Mucosa of descending colon (tissue), 3 donors: Measurements from ENCODE around the gene CARD10. TPM values are rescaled to one million over a fixed set of nuclear protein-coding genes. Genes with fewer than 3 reads are reported as not detected.
A peak's percentile ranks its signal among the peaks of the same experiment; 100 is the strongest.

Source experiments
- ATAC-seq: fragments of 200-7000 bp; cut with Tn5 transposase; one replicate; pipeline ENCODE4 v1.9.1; 2020; ENCODE audit warnings: mild to moderate bottlenecking, moderate library complexity
- DNase-seq, 3 donors: peaks; one replicate each; pipeline ENCODE4 v3.0.0-alpha.2; 2020
- H3K36me3 ChIP-seq: fragments of 200-600 bp; one replicate; pipeline ENCODE4 v1.8.0; 2021; ENCODE audit warnings: low read depth, mild to moderate bottlenecking
- H3K4me1 ChIP-seq: fragments of 200-600 bp; one replicate; pipeline ENCODE4 v1.8.0; 2021; ENCODE audit warnings: low read depth, mild to moderate bottlenecking
- H3K4me3 ChIP-seq: fragments of 200-600 bp; one replicate; pipeline ENCODE4 v1.8.0; 2021; ENCODE audit warnings: mild to moderate bottlenecking
- H3K9me3 ChIP-seq: fragments of 200-600 bp; one replicate; pipeline ENCODE4 v1.8.0; 2021; ENCODE audit warnings: mild to moderate bottlenecking
- intact Hi-C, 2 donors: fragments of 100-400 bp; cut with DNase I in 1 of 2; cut with micrococcal nuclease in 1 of 2; formaldehyde crosslinking; loops; one replicate each; pipeline versions ENCODE4 v1.11.0 to v1.11.1; 2022; cut with DNase I, micrococcal nuclease
- total RNA-seq, 3 donors: library from RNA; stranded (reverse); fragmentation: NEBNext Ultra II Directional in 2 of 3; extraction: Animal tissue kit (Norgen Biotek cat#: 25700) in 2 of 3; gene quantifications; one replicate each; pipeline versions ENCODE4 v1.2.1 to v1.2.4, GENCODE V29; 2021 to 2023
- TF ChIP-seq, protein P1 (sequence below): fragments of 200-600 bp; IDR thresholded peaks from one replicate; pipeline ENCODE4 v1.8.0; 2022; ENCODE audit warnings: antibody characterized with exemption, mild to moderate bottlenecking
- donor health status: DM: no; HTN: no; CAD: no; lungs with moderate emphysema.
- donor health status: DM: no; HTN: no; CAD: no.
- donor health status: DM: no; HTN: yes; CAD: no.

The CARD10 gene
- total RNA-seq, 3 donors from 2014 or later, result 43.3 to 74.1 (median 60.5) TPM

DNA sequence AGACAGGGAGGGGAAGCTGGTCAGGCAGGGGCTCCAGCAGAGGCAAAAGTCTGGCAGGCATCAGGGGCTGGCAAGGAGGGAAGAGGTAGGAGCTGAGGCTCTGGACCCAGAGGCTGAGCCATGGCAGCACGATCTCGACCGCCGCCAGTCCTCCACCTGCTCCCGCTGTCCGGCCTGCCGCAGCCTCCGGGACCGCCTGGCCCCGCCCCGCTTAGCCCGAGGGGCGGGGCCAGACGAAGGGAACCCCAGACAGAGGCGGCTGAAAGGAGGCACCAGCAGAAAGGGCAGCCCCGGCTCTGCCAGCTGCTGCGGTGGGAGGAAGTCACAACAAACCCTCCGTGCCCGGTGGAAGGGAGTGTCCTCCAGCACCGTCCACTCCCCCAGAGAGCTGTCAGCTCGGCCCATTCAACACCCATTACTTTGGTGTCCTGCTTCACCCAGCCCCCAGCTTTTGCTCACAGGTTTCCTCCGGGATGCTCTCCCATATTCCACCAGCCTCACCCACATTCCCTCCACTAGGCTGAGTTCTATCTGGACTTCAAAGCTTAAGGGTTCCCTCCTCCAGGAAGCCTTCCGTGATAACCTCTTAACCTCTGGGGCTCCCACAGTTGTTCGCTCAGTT is 32.9 kb downstream of the CARD10 start, which contains the start of gene MFNG:
Gene MFNG, minus strand, starts transcription at position 161 of the 622 bp plus-strand sequence. CDS start 207 bp downstream, outside the sequence.
- intact Hi-C loops, result no loop called here
- Histone ChIP-seq H3K4me1 (peaks cover 11% of the 10 kb centered on the region), H3K36me3 (no peaks in the 10 kb centered on the region), H3K9me3 (no peaks in the 10 kb centered on the region), H3K4me3 (peak within 1 kb of the TSS; percentile 5)
- ATAC-seq (peak; percentile 85), DNase-seq (peak; percentile 73 to 92 (median 85))
- TF ChIP-seq, protein P1, sequence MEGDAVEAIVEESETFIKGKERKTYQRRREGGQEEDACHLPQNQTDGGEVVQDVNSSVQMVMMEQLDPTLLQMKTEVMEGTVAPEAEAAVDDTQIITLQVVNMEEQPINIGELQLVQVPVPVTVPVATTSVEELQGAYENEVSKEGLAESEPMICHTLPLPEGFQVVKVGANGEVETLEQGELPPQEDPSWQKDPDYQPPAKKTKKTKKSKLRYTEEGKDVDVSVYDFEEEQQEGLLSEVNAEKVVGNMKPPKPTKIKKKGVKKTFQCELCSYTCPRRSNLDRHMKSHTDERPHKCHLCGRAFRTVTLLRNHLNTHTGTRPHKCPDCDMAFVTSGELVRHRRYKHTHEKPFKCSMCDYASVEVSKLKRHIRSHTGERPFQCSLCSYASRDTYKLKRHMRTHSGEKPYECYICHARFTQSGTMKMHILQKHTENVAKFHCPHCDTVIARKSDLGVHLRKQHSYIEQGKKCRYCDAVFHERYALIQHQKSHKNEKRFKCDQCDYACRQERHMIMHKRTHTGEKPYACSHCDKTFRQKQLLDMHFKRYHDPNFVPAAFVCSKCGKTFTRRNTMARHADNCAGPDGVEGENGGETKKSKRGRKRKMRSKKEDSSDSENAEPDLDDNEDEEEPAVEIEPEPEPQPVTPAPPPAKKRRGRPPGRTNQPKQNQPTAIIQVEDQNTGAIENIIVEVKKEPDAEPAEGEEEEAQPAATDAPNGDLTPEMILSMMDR, result no peak

DNA sequence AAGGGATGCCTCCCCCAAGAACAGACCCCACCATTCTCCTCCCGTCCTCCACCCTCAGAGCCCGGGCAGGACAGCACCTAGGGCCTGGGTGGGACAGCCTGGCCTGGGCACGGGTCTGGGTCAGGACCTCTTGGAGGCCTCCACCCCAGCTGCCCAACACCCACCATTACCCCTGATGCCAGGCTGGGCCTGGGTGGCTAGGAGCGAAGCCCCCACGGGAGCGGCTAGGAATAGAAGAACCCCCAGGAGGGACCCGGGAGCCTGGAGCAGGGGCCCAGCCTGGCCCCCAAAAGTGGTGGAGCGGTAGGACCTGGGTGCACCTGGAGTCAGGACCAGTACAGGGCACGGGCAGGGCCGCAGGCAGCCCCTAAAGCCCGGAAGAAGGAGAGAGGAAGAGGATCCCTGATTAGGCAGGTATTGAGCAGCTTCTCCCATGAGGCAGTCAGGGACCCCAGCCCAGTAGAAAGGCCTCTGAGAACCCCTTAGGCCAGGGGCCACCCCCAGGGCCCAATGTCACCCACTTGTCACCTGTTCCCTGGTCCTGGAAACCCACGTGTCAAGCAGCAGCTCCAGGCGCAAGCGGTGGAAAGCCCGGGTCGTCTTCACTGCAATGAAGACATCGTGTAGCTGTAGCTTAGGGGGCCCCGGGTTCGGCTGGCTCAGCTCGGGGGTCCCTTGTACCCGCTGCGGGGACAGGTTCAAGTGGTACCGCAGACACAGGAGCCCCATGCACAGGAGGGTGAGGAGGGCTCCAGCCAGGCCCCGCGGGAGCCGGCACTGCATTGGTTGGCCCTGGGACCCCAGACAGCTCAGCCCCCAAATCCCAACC is 33.6 kb downstream of the CARD10 start:
- peak; percentile 5 for ATAC-seq
- H3K9me3 ChIP-seq, result no peaks in the 10 kb centered on the region
- TF ChIP-seq, protein P1, result no peak
- peak in 1 of 3 donors; percentile 49 for DNase-seq
- H3K4me1 ChIP-seq, result peaks cover 11% of the 10 kb centered on the region
- H3K36me3 ChIP-seq, result no peaks in the 10 kb centered on the region
- intact Hi-C loops, result no loop called here
- peak overlapping the region; percentile 5 for H3K4me3 ChIP-seq

DNA sequence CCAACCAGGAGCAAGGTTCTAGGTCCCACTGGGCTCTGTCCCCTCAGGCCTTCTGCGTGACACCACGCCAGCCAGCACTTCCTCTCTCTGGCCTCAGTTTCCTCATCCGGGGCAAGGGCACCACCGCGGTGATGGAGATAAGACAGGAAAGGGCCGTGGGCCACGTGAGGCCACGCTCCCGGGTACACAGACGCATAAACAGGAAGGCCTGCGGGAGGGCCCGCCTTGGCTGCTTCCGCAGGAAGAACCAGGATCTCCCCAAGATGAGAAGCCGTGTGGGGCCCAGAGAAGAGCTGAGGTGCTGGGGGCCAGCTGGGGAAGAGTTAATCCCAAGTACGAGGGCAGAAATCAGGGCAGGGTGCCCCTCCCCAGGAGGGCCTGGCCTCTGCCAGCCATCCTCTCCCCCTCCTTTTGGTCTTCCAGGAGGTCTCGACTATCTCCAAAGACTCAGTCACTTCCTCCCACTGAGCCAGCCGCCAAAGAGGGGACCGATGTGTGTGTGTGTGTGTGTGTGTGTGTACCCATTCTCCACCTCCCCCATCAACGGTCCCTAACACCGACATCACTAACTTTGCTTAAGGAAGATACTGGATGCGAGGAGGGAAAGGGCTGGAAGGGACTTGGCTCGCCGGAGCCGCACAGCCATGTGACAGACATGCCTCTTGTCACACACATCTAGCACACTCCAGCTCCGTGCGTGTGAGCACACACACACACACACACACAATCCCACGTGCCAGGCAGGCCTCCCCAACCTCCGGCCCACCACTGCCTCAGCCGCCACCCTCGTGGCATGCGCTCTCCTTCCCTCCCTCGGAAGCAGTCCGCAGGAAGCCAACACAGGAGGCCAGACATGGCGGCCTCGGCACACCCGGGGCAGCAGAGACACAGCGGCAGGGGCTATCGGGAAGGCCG is 34.5 kb downstream of the CARD10 start:
- H3K4me3 ChIP-seq, result peak overlapping the region; percentile 5
- H3K9me3 ChIP-seq, result no peaks in the 10 kb centered on the region
- TF ChIP-seq, protein P1, result no peak
- H3K4me1 ChIP-seq, result peaks cover 11% of the 10 kb centered on the region
- intact Hi-C loops, result no loop called here
- DNase-seq (peak; percentile 75 to 94 (median 77)), ATAC-seq (peak; percentile 68)
- H3K36me3 ChIP-seq, result no peaks in the 10 kb centered on the region

DNA sequence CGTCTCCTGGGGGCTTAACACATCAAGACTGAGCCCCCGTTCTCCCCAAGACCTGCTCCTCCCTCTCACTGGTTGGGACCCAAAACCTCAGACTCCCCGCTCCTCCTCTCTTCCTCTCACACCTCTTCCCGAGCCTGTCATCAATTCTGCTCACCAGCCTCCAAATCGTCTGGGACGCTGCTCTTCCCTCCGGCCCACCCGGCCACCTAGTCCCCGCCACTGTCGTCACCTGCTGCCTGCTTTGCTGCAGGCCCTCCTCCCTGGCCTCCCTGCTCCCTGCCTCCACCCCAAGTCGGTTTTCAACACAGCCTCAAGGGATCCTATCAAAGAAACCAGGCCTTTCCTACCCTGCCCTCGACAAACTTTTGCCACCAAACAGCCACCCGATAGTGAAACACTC is 36.2 kb downstream of the CARD10 start:
- TF ChIP-seq, protein P1, result no peak
- ATAC-seq (no peak), DNase-seq (no peak)
- intact Hi-C loops, result no loop called here
- no peaks in the 10 kb centered on the region for H3K9me3 ChIP-seq
- no peak overlapping the region for H3K4me3 ChIP-seq
- H3K36me3 ChIP-seq, result no peaks in the 10 kb centered on the region
- peaks cover 11% of the 10 kb centered on the region for H3K4me1 ChIP-seq

DNA sequence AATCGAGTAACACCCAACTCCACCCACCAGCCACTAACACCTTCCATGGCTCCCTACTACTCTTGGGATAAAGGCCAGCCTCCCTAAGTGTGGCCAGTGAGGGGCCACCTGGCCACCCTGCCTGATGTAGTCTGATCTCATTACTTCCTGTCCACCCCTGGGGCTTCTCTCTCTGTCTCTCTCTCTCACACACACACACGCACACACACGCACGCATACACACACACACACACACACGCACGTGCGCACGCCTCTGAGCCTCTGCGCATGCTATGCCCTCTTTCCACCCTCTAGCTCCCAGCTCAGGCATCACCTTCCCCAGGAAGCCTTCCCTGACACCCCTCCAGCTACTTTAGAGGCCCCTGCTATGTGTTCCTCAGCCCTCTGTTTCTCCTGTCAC is 37.0 kb downstream of the CARD10 start:
- peaks cover 11% of the 10 kb centered on the region for H3K4me1 ChIP-seq
- H3K9me3 ChIP-seq, result no peaks in the 10 kb centered on the region
- H3K36me3 ChIP-seq, result no peaks in the 10 kb centered on the region
- no peak overlapping the region for H3K4me3 ChIP-seq
- TF ChIP-seq, protein P1, result no peak
- ATAC-seq (no peak), DNase-seq (no peak)
- intact Hi-C loops, result no loop called here
